OCI-LY3 (cell line): ENCODE results near the gene FANCF.

ENCODE experiments used
- EZH2phosphoT487 ChIP-seq: fragments of 200-600 bp; shearing (Covaris generic); IDR thresholded peaks from 2 replicates; pipeline ENCODE4 v1.6.1; 2018; ENCODE audit warnings: antibody characterized with exemption, mixed run types, low read depth
- TF ChIP-seq, protein P1 (sequence below): fragments of 200-600, 300-600 bp; sonication (generic); IDR thresholded peaks from 2 replicates; pipeline ENCODE4 v1.5.1; 2014; ENCODE audit warnings: antibody characterized with exemption, low read length, low read depth

DNA sequence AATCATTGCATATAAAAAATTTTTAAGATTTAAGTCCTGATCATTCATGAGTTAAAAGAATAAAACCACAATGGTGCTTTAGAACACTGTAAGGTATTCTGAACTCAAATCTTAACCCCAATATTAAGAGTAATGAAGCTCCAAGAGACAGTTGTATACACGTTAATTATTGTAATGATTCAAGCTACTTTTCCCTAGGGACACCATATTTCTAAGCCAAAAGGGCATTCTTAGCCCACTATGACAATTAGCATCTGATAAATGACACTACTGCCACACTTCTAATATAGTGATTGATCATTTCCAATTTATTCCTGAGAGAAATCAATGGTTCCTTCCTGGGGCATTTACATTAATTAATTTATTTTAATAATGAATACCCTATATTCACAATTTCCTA lies 21.7 kb downstream of the FANCF start:
- TF ChIP-seq, protein P1, sequence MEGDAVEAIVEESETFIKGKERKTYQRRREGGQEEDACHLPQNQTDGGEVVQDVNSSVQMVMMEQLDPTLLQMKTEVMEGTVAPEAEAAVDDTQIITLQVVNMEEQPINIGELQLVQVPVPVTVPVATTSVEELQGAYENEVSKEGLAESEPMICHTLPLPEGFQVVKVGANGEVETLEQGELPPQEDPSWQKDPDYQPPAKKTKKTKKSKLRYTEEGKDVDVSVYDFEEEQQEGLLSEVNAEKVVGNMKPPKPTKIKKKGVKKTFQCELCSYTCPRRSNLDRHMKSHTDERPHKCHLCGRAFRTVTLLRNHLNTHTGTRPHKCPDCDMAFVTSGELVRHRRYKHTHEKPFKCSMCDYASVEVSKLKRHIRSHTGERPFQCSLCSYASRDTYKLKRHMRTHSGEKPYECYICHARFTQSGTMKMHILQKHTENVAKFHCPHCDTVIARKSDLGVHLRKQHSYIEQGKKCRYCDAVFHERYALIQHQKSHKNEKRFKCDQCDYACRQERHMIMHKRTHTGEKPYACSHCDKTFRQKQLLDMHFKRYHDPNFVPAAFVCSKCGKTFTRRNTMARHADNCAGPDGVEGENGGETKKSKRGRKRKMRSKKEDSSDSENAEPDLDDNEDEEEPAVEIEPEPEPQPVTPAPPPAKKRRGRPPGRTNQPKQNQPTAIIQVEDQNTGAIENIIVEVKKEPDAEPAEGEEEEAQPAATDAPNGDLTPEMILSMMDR = no peak
- no peak for TF ChIP-seq EZH2phosphoT487
